K562 (cell line): ENCODE measurements around the gene APOC4. TPM values are rescaled to one million over a fixed set of nuclear protein-coding genes. Genes with fewer than 3 reads are reported as not detected.

ENCODE experiments used
- ARID4B ChIP-seq: sonication (generic); formaldehyde crosslinking; IDR thresholded peaks from 2 replicates; pipeline ENCODE4 v1.8.0; 2022; ENCODE audit warnings: mild to moderate bottlenecking, missing genetic modification reagents
- BHLHE40 ChIP-seq: IDR thresholded peaks from 2 replicates; pipeline ENCODE4 v1.6.1; 2011; ENCODE audit warnings: low read length, improper control_type of control experiment
- CBFA2T3 ChIP-seq: fragments of 450-650 bp; IDR thresholded peaks from 2 replicates; pipeline ENCODE4 v1.6.1; 2017
- CBX5 ChIP-seq: IDR thresholded peaks from 2 replicates; pipeline ENCODE4 v1.6.1; 2014; ENCODE audit warnings: low read depth, borderline replicate concordance
- EP400 ChIP-seq: fragments of 450-650 bp; IDR thresholded peaks from 2 replicates; pipeline ENCODE4 v1.6.1; 2017; ENCODE audit warnings: antibody characterized with exemption, mild to moderate bottlenecking, moderate library complexity
- GABPA ChIP-seq: fragments of 200-800 bp; sonication (Bioruptor generic); conservative IDR thresholded peaks from 2 replicates; pipeline ENCODE4 v1.6.1; 2016; ENCODE audit warnings: low read depth, missing genetic modification characterization, missing compliant biosample characterization
- HDAC1 ChIP-seq, 2 experiments: fragments of 450-650 bp; IDR thresholded peaks; 2 replicates each; pipeline ENCODE4 v1.6.1; 2016 to 2017; ENCODE audit warnings: inconsistent platforms in 1 of 2, mild to moderate bottlenecking in 1 of 2, moderate library complexity in 1 of 2
- HDAC2 ChIP-seq: fragments of 450-650 bp; IDR thresholded peaks from 2 replicates; pipeline ENCODE4 v1.6.1; 2016; ENCODE audit warnings: mild to moderate bottlenecking
- MLX ChIP-seq, 2 experiments: fragments of 450-650 bp in 1 of 2; sonication (generic) in 1 of 2; formaldehyde crosslinking; conservative IDR thresholded peaks; 2 replicates each; pipeline versions ENCODE4 v1.4.0 to v1.8.1; 2020 to 2022; ENCODE audit warnings: mild to moderate bottlenecking in 1 of 2, missing genetic modification reagents in 1 of 2
- NCOA2 ChIP-seq, 2 experiments: fragments of 450-650 bp; IDR thresholded peaks; 2 replicates each; pipeline ENCODE4 v1.6.1; 2018; ENCODE audit warnings: mild to moderate bottlenecking in 2 of 2, moderate library complexity in 1 of 2; ENCODE audit not compliant: partially characterized antibody in 2 of 2
- NFRKB ChIP-seq: fragments of 450-650 bp; IDR thresholded peaks from 2 replicates; pipeline ENCODE4 v1.6.1; 2016; ENCODE audit warnings: low read depth
- NR4A1 ChIP-seq, 2 experiments: fragments of 250-450 bp in 1 of 2; fragments of 450-650 bp in 1 of 2; sonication (Bioruptor Pico) in 1 of 2; IDR thresholded peaks; 2 replicates each; pipeline versions ENCODE4 v1.4.0 to v1.6.1; 2016 to 2020; ENCODE audit warnings: mild to moderate bottlenecking in 2 of 2, missing compliant biosample characterization in 1 of 2, missing genetic modification characterization in 1 of 2, moderate library complexity in 1 of 2
- RAD21 ChIP-seq, 2 experiments: fragments of 250-450 bp in 1 of 2; fragments of 450-650 bp in 1 of 2; sonication (Bioruptor Pico) in 1 of 2; formaldehyde crosslinking in 1 of 2; IDR thresholded peaks in 1 of 2; conservative IDR thresholded peaks in 1 of 2; 2 replicates each; pipeline versions ENCODE4 v1.4.0 to v1.8.0; 2020 to 2022; ENCODE audit warnings: mild to moderate bottlenecking in 2 of 2, moderate library complexity in 1 of 2
- SMC3 ChIP-seq: conservative IDR thresholded peaks from 2 replicates; pipeline ENCODE4 v1.6.1; 2011; ENCODE audit warnings: low read depth, low read length, improper control_type of control experiment; ENCODE audit not compliant: insufficient read depth
- ZBTB7A ChIP-seq: IDR thresholded peaks from 2 replicates; pipeline ENCODE4 v1.6.1; 2011; ENCODE audit warnings: low read depth, mild to moderate bottlenecking, low read length, moderate library complexity, borderline replicate concordance; ENCODE audit not compliant: control insufficient read depth
- ZFPM2 ChIP-seq: fragments of 250-450 bp; sonication (Bioruptor Pico); IDR thresholded peaks from 2 replicates; pipeline ENCODE4 v1.5.1; 2022; ENCODE audit warnings: mild to moderate bottlenecking
- ZNF197 ChIP-seq: fragments of 200-800 bp; sonication (Bioruptor generic); IDR thresholded peaks from 2 replicates; pipeline ENCODE4 v1.6.1; 2016; ENCODE audit warnings: low read depth, missing genetic modification characterization, missing compliant biosample characterization
- ZNF384 ChIP-seq: IDR thresholded peaks from 2 replicates; pipeline ENCODE4 v1.6.1; 2012; ENCODE audit warnings: low read depth, low read length, improper control_type of control experiment
- ZNF398 ChIP-seq: fragments of 250-450 bp; sonication (Bioruptor Pico); IDR thresholded peaks from 2 replicates; pipeline ENCODE4 v1.8.0; 2021; ENCODE audit warnings: moderate library complexity, mild to moderate bottlenecking, inconsistent platforms
- ZNF431 ChIP-seq: sonication (generic); formaldehyde crosslinking; IDR thresholded peaks from 2 replicates; pipeline ENCODE4 v1.8.0; 2022; ENCODE audit warnings: mild to moderate bottlenecking, missing genetic modification reagents
- polyA plus RNA-seq, 8 experiments: library from polyadenylated mRNA; depleted of rRNA in 4 of 8; stranded (reverse) in 5 of 8; unstranded in 3 of 8; fragments of >200 nt; fragmentation: Nextera tagmentation in 2 of 8; fragmentation: Illumina TruSeq in 1 of 8; extraction: Ambion mirVana in 2 of 8; extraction: Trizol in 1 of 8; gene quantifications; 2 replicates each; pipeline versions ENCODE4 v1.2.1 to v1.2.3, GENCODE V29; 2011 to 2014; ENCODE audit warnings: inconsistent platforms in 1 of 8, missing spikeins in 1 of 8
- total RNA-seq, 7 experiments: library from RNA; depleted of rRNA in 6 of 7; stranded (reverse); fragments of >200 nt in 6 of 7; fragmentation: Illumina TruSeq in 2 of 7; extraction: Trizol in 2 of 7; gene quantifications; 2 replicates each; pipeline versions ENCODE4 v1.2.1 to v1.2.3, GENCODE V29; 2011 to 2021; ENCODE audit warnings: low replicate concordance in 1 of 7

Gene APOC4
- total and polyA plus RNA-seq, 9 of the 15 experiments (the other 6 are each of a cell fraction or from before 2014, with no cell fraction given), result 0.46 TPM; not detected in 8

- peak; percentile 59; the same call in 1 of the 2 replicates for TF ChIP-seq ARID4B
- TF ChIP-seq NR4A1 (CRISPR knock-in tag; IDR thresholded peaks at IDR 0.05), result no peak
- peak; percentile 66 for TF ChIP-seq NR4A1 (tag; IDR thresholded peaks at IDR 0.05)
- TF ChIP-seq EP400, result peak; percentile 81
- 0 out of 2 replicates have a peak, but pooled peaks have one; percentile 37 for TF ChIP-seq NFRKB
- TF ChIP-seq GABPA (tag), result peak; percentile 53
- peak; percentile 78 for TF ChIP-seq HDAC2
- TF ChIP-seq BHLHE40, result peak; percentile 89
- TF ChIP-seq NCOA2 (IDR thresholded peaks at IDR 0.05; ENCODE audit: partially characterized antibody in 2 of 2), result no peak
- peak; percentile 52 for TF ChIP-seq ZNF431 (CRISPR knock-in tag)
- TF ChIP-seq CBFA2T3, result peak; percentile 58
- TF ChIP-seq ZNF398, result no peak
- TF ChIP-seq MLX (CRISPR knock-in tag; conservative IDR thresholded peaks at IDR 0.05), result 0 out of 4 replicates have a peak, but pooled peaks of 1 of the 2 experiments have one; percentile 61
- 0 out of 2 replicates have a peak, but pooled peaks have one; percentile 11 for TF ChIP-seq SMC3
- TF ChIP-seq ZNF197 (CRISPR knock-in tag), result peak; percentile 45; the same call in 1 of the 2 replicates
- peak; percentile 7; the same call in 1 of the 2 replicates for TF ChIP-seq ZNF384
- peak; percentile 61 for TF ChIP-seq ZBTB7A
- TF ChIP-seq CBX5, result peak; percentile 38; the same call in 1 of the 2 replicates
- peak in 1 of 2 experiments; percentile 40; a peak in 3 of 4 replicates for TF ChIP-seq RAD21 (CRISPR knock-in tag; conservative IDR thresholded peaks at IDR 0.05 in 1 of 2, IDR thresholded peaks at IDR 0.05 in 1 of 2)
- no peak for TF ChIP-seq ZFPM2 (CRISPR knock-in tag)
- TF ChIP-seq HDAC1 (IDR thresholded peaks at IDR 0.05), result peak in 1 of 2 experiments; percentile 69; a peak in 1 of 4 replicates
These were observed 1.8 kb downstream of the APOC4 start (continued) for GRCh38 chr19:44943801-44944249.
